Fibroblast of lung (primary cell): ENCODE measurements around the gene LONP2. TPM values are rescaled to one million over a fixed set of nuclear protein-coding genes. Genes with fewer than 3 reads are reported as not detected.
A peak's percentile ranks its signal among the peaks of the same experiment; 100 is the strongest.
"Not testable (repeated sequence)": the region's sequence is repeated elsewhere in the genome, so short reads cannot be mapped to it uniquely, and the experiment has no call there.

ENCODE experiments used
- DNase-seq, 2 donors: peaks; one replicate each; pipeline versions ENCODE4 v3.0.0 to v3.0.0-alpha.2; 2010; ENCODE audit warnings: low read depth in 2 of 2
- H2AFZ ChIP-seq: 2 replicates; pipeline ENCODE4 v1.5.1; 2012; ENCODE audit warnings: low read length, control low read depth, inconsistent platforms
- H3K27ac ChIP-seq: 2 replicates; pipeline ENCODE4 v1.5.1; 2011; ENCODE audit warnings: low read length, control low read depth; ENCODE audit not compliant: insufficient read depth
- H3K27me3 ChIP-seq: 2 replicates; pipeline ENCODE4 v1.5.1; 2011; ENCODE audit warnings: mild to moderate bottlenecking, low read length; ENCODE audit not compliant: control insufficient read depth, insufficient read depth
- H3K36me3 ChIP-seq: 2 replicates; pipeline ENCODE4 v1.5.1; 2011; ENCODE audit warnings: low read length; ENCODE audit not compliant: control insufficient read depth, insufficient read depth
- H3K4me1 ChIP-seq: 2 replicates; pipeline ENCODE4 v1.5.1; 2011; ENCODE audit warnings: low read length; ENCODE audit not compliant: control insufficient read depth, insufficient read depth; ENCODE audit errors: extremely low read depth
- H3K4me2 ChIP-seq: 2 replicates; pipeline ENCODE4 v1.5.1; 2011; ENCODE audit warnings: low read length, control low read depth; ENCODE audit not compliant: insufficient read depth; ENCODE audit errors: extremely low read depth
- H3K4me3 ChIP-seq, 4 experiments: fragments of 200-600 bp in 1 of 4; sonication (generic) in 1 of 4; replicated peaks in 1 of 4; 2 replicates each; pipeline ENCODE4 v1.5.1; 2011 to 2016; ENCODE audit warnings: low read length in 4 of 4, low read depth in 3 of 4, mild to moderate bottlenecking in 3 of 4, control low read depth in 2 of 4, inconsistent platforms in 1 of 4, mixed read lengths in 1 of 4; ENCODE audit not compliant: insufficient read depth in 1 of 4; ENCODE audit errors: control extremely low read depth in 1 of 4
- H3K79me2 ChIP-seq: 2 replicates; pipeline ENCODE4 v1.5.1; 2012; ENCODE audit warnings: mild to moderate bottlenecking, low read length, inconsistent platforms; ENCODE audit not compliant: control insufficient read depth, insufficient read depth
- H3K9ac ChIP-seq: 2 replicates; pipeline ENCODE4 v1.5.1; 2011; ENCODE audit warnings: mild to moderate bottlenecking, low read length, control low read depth; ENCODE audit not compliant: insufficient read depth
- H3K9me3 ChIP-seq: 2 replicates; pipeline ENCODE4 v1.5.1; 2012; ENCODE audit warnings: low read depth, low read length; ENCODE audit not compliant: control insufficient read depth, insufficient read depth
- H4K20me1 ChIP-seq: 2 replicates; pipeline ENCODE4 v1.5.1; 2011; ENCODE audit warnings: low read length; ENCODE audit not compliant: control insufficient read depth, insufficient read depth; ENCODE audit errors: extremely low read depth
- CTCF ChIP-seq, 2 donors: IDR thresholded peaks in 1 of 2; conservative IDR thresholded peaks in 1 of 2; 1 replicate in 1 of 2; 2 replicates in 1 of 2; pipeline ENCODE4 v1.5.1; 2011 to 2012; ENCODE audit warnings: low read length in 2 of 2, control low read depth in 1 of 2, inconsistent platforms in 1 of 2, low read depth in 1 of 2, mild to moderate bottlenecking in 1 of 2
- EZH2 ChIP-seq: IDR thresholded peaks from 2 replicates; pipeline ENCODE4 v1.5.1; 2012; ENCODE audit warnings: low read length, control low read depth, mild to moderate bottlenecking; ENCODE audit errors: missing control alignments
- polyA plus RNA-seq, 2 donors: library from polyadenylated mRNA; depleted of rRNA in 1 of 2; stranded (reverse) in 1 of 2; unstranded in 1 of 2; fragments of >200 nt; gene quantifications; 2 replicates each; pipeline ENCODE4 v1.2.1, GENCODE V29; 2011 to 2012; ENCODE audit warnings: missing spikeins in 1 of 2
- total RNA-seq: library from RNA; depleted of rRNA; stranded (reverse); fragments of >200 nt; gene quantifications from 2 replicates; pipeline ENCODE4 v1.2.1, GENCODE V29; 2014

The LONP2 gene
- total and polyA plus RNA-seq, 2 donors (not counting 1 experiment from before 2014, with no cell fraction given): 44.0 to 60.8 TPM

- Histone ChIP-seq H3K4me2 (no peak overlapping the region), H3K79me2 (peaks cover 1% of the 10 kb centered on the region), H2AFZ (no peak overlapping the region), H3K9me3 (no peaks in the 10 kb centered on the region), H3K36me3 (peaks cover 3% of the 10 kb centered on the region), H3K9ac (no peak overlapping the region), H3K4me1 (no peaks in the 10 kb centered on the region), H4K20me1 (no peaks in the 10 kb centered on the region), H3K4me3 (no peak overlapping the region), H3K27ac (no peak overlapping the region), H3K27me3 (no peaks in the 10 kb centered on the region)
- no peak for TF ChIP-seq EZH2
- no peak for TF ChIP-seq CTCF (conservative IDR thresholded peaks at IDR 0.05 in 1 of 2, IDR thresholded peaks at IDR 0.05 in 1 of 2; ENCODE audit: low read depth in 1 of 2, low read length in 2 of 2)
- DNase-seq: no peak
These were observed 67.0 kb downstream of the LONP2 start for GRCh38 chr16:48310908-48311641.

- not testable (repeated sequence) for H3K27ac ChIP-seq, H3K79me2 ChIP-seq, H3K36me3 ChIP-seq, H4K20me1 ChIP-seq, H3K9me3 ChIP-seq, H2AFZ ChIP-seq, H3K9ac ChIP-seq, H3K4me3 ChIP-seq, DNase-seq, H3K27me3 ChIP-seq, H3K4me1 ChIP-seq, H3K4me2 ChIP-seq
These were observed 69.8 kb downstream of the LONP2 start for GRCh38 chr16:48313905-48314304.

GRCh38 chr16:48317026-48317425 lies 72.9 kb downstream of the LONP2 start:
- Histone ChIP-seq H3K9ac (no peak overlapping the region), H2AFZ (no peak overlapping the region), H4K20me1 (no peaks in the 10 kb centered on the region), H3K79me2 (peaks cover 1% of the 10 kb centered on the region), H3K4me1 (peaks cover 8% of the 10 kb centered on the region), H3K9me3 (no peaks in the 10 kb centered on the region), H3K4me2 (peak overlapping the region; percentile 44), H3K27me3 (no peaks in the 10 kb centered on the region), H3K36me3 (no peaks in the 10 kb centered on the region), H3K4me3 (no peak overlapping the region), H3K27ac (no peak overlapping the region)
- peak in 1 of 2 donors; percentile 3 for DNase-seq
- TF ChIP-seq CTCF (conservative IDR thresholded peaks at IDR 0.05 in 1 of 2, IDR thresholded peaks at IDR 0.05 in 1 of 2; ENCODE audit: low read depth in 1 of 2, low read length in 2 of 2) (no peak), EZH2 (no peak)
